RWPE2 (cell line): ENCODE data around the gene RBBP8NL.
A peak's percentile ranks its signal among the peaks of the same experiment; 100 is the strongest.

Experiments
- ATAC-seq: fragments of 200-7000 bp; cut with Tn5 transposase; 3 replicates; pipeline ENCODE4 v1.9.1; 2021; ENCODE audit warnings: low read depth
- DNase-seq: peaks from one replicate; pipeline ENCODE4 v3.0.0-alpha.2; 2020; ENCODE audit warnings: low spot score
- H3K27ac ChIP-seq: fragments of 450-650 bp; 2 replicates; pipeline ENCODE4 v1.5.1; 2017; ENCODE audit warnings: mild to moderate bottlenecking; ENCODE audit not compliant: poor library complexity, severe bottlenecking
- H3K27me3 ChIP-seq: fragments of 250-450 bp; sonication (Bioruptor Pico); 2 replicates; pipeline ENCODE4 v1.5.1; 2021; ENCODE audit warnings: mild to moderate bottlenecking, moderate library complexity; ENCODE audit not compliant: insufficient read depth, poor library complexity, severe bottlenecking
- H3K36me3 ChIP-seq: fragments of 250-450 bp; sonication (Bioruptor Pico); 2 replicates; pipeline ENCODE4 v1.5.1; 2020; ENCODE audit warnings: low read depth, mild to moderate bottlenecking, moderate library complexity
- H3K4me1 ChIP-seq: fragments of 250-450 bp; sonication (Bioruptor Pico); 2 replicates; pipeline ENCODE4 v1.5.1; 2021; ENCODE audit warnings: mild to moderate bottlenecking, moderate library complexity; ENCODE audit not compliant: insufficient read depth, poor library complexity, severe bottlenecking
- H3K4me3 ChIP-seq: fragments of 250-450 bp; sonication (Bioruptor Pico); 2 replicates; pipeline ENCODE4 v1.5.1; 2021; ENCODE audit warnings: mild to moderate bottlenecking, moderate library complexity; ENCODE audit not compliant: severe bottlenecking
- H3K9me3 ChIP-seq: fragments of 250-450 bp; sonication (Bioruptor Pico); 2 replicates; pipeline ENCODE4 v1.5.1; 2021; ENCODE audit warnings: mild to moderate bottlenecking, moderate library complexity; ENCODE audit not compliant: severe bottlenecking
- CTCF ChIP-seq: fragments of 450-650 bp; IDR thresholded peaks from one replicate; pipeline ENCODE4 v1.5.1; 2017; ENCODE audit warnings: mild to moderate bottlenecking, moderate library complexity; ENCODE audit not compliant: poor library complexity, severe bottlenecking

RBBP8NL gene

GRCh38 chr20:62390317-62391164, 36.8 kb downstream of the RBBP8NL start:
- peaks cover 42% of the 10 kb centered on the region for H3K36me3 ChIP-seq
- H3K27me3 ChIP-seq, result no peaks in the 10 kb centered on the region
- no peak for DNase-seq
- no peak overlapping the region for H3K4me3 ChIP-seq
- no peak for ATAC-seq
- no peak for TF ChIP-seq CTCF
- no peaks in the 10 kb centered on the region for H3K9me3 ChIP-seq
- no peak overlapping the region for H3K27ac ChIP-seq
- H3K4me1 ChIP-seq, result peaks cover 9% of the 10 kb centered on the region

GRCh38 chr20:62389601-62390087, 37.7 kb downstream of the RBBP8NL start:
- DNase-seq (no peak), ATAC-seq (no peak)
- peaks cover 14% of the 10 kb centered on the region for H3K4me1 ChIP-seq
- TF ChIP-seq CTCF, result no peak
- no peaks in the 10 kb centered on the region for H3K27me3 ChIP-seq
- no peak overlapping the region for H3K4me3 ChIP-seq
- no peaks in the 10 kb centered on the region for H3K9me3 ChIP-seq
- peak overlapping the region; percentile 84 for H3K27ac ChIP-seq
- H3K36me3 ChIP-seq, result peaks cover 51% of the 10 kb centered on the region

GRCh38 chr20:62388839-62389600, 38.3 kb downstream of the RBBP8NL start:
- ATAC-seq, result no peak
- peak overlapping the region; percentile 84 for H3K27ac ChIP-seq
- TF ChIP-seq CTCF, result peak; percentile 38
- peaks cover 14% of the 10 kb centered on the region for H3K4me1 ChIP-seq
- no peak overlapping the region for H3K4me3 ChIP-seq
- H3K27me3 ChIP-seq, result no peaks in the 10 kb centered on the region
- DNase-seq, result no peak
- H3K36me3 ChIP-seq, result peaks cover 51% of the 10 kb centered on the region
- no peaks in the 10 kb centered on the region for H3K9me3 ChIP-seq

GRCh38 chr20:62387933-62388635, 39.3 kb downstream of the RBBP8NL start:
- H3K36me3 ChIP-seq, result peaks cover 50% of the 10 kb centered on the region

More at GRCh38 chr20:62387933-62388635, 39.3 kb downstream of the RBBP8NL start:
- H3K27ac ChIP-seq, result peak overlapping the region; percentile 84
- peaks cover 14% of the 10 kb centered on the region for H3K4me1 ChIP-seq
- no peaks in the 10 kb centered on the region for H3K9me3 ChIP-seq
- H3K27me3 ChIP-seq, result no peaks in the 10 kb centered on the region
- DNase-seq (peak; percentile 85), ATAC-seq (no peak)
- H3K4me3 ChIP-seq, result peak overlapping the region; percentile 96
- no peak for TF ChIP-seq CTCF
